HG02678 (cell line): ENCODE measurements around the gene ASPDH.
"Not testable (repeated sequence)": the region's sequence is repeated elsewhere in the genome, so short reads cannot be mapped to it uniquely, and the experiment has no call there.

ENCODE experiments used
- ATAC-seq: cut with Tn5 transposase; IDR thresholded peaks from one replicate; pipeline ENCODE4 v1.9.1; 2021; ENCODE audit warnings: mild to moderate bottlenecking, moderate library complexity; ENCODE audit not compliant: unreplicated experiment

Gene ASPDH

GRCh38 chr19:50548191-50549058 is 34.7 kb upstream of the ASPDH start:
- ATAC-seq, result no peak

- ATAC-seq, result no peak
Measured at GRCh38 chr19:50547385-50548190, 33.9 kb upstream of the ASPDH start.

GRCh38 chr19:50546527-50547221 is 33.0 kb upstream of the ASPDH start:
- no peak for ATAC-seq

- no peak for ATAC-seq
Measured at GRCh38 chr19:50542943-50543342, 29.2 kb upstream of the ASPDH start.

- ATAC-seq, result no peak
Measured at GRCh38 chr19:50537769-50538230, 24.1 kb upstream of the ASPDH start.

GRCh38 chr19:50537306-50537685 is 23.6 kb upstream of the ASPDH start:
- no peak for ATAC-seq

- no peak for ATAC-seq
Measured at GRCh38 chr19:50536662-50537305, 23.1 kb upstream of the ASPDH start.

- no peak for ATAC-seq
Measured at GRCh38 chr19:50535672-50536187, 22.0 kb upstream of the ASPDH start.

- ATAC-seq, result no peak
Measured at GRCh38 chr19:50534478-50534877, 20.8 kb upstream of the ASPDH start.

- ATAC-seq, result no peak
Measured at GRCh38 chr19:50532952-50533351, 19.2 kb upstream of the ASPDH start.

- no peak for ATAC-seq
Measured at GRCh38 chr19:50531171-50531612, 17.5 kb upstream of the ASPDH start.

GRCh38 chr19:50528052-50528451 is 14.3 kb upstream of the ASPDH start:
- ATAC-seq, result not testable (repeated sequence)

- ATAC-seq, result no peak
Measured at GRCh38 chr19:50522881-50523280, 9.2 kb upstream of the ASPDH start.

GRCh38 chr19:50520822-50521465 is 7.2 kb upstream of the ASPDH start:
- no peak for ATAC-seq

GRCh38 chr19:50519006-50519575 is 5.4 kb upstream of the ASPDH start:
- no peak for ATAC-seq

GRCh38 chr19:50518091-50519005 is 4.6 kb upstream of the ASPDH start:
- no peak for ATAC-seq

GRCh38 chr19:50517704-50518075 is 4.0 kb upstream of the ASPDH start:
- ATAC-seq, result no peak

- ATAC-seq, result no peak
Measured at GRCh38 chr19:50516964-50517703, 3.4 kb upstream of the ASPDH start.
